ENCODE data around the gene FAM163B. TPM values are rescaled to one million over a fixed set of nuclear protein-coding genes. Genes with fewer than 3 reads are reported as not detected.

FAM163B gene
- total RNA-seq, 1 experiment from 2014 or later = not detected

DNA sequence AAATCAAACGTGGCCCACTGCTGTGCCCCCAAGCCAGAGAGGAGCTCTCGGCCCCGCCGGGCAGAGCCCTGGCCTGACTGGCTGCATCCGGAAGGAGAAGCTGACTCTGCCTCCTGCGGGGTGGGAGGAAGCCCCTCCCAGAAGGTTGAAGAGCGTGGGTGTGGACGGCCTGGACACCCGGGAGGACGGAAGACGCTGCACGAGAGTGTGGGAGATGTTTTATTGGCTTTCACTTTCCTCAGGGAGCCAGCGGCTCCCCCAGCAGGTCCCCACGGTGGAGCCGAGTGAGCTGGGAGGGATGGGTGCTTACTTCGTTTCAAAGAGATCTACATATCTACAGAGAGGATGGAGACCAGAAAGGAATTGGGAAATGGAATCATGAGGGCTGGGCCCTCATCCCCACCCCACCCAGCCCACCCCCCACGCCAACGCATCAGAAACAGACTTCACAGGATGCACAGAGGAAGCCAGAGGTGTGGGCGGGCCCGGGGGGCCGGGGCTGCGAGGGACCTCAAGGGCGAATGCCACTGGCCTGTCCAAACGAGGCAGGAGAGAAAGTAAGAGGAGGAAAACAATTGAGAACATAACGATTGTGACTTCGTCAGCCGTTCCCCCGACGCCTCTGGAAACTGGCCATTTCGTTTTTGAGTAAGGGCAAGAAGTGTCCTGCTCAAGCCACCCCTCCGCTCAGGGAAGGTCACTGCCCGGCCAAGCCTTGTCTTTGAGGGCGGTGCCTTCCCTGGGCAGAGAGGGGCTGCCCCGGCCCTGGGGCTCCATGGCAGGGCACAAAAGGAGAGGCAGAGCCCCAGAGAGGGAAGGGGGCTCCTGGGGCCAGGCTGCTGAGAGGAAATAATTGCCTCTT is 32.1 kb downstream of the FAM163B start:
- no peak for DNase-seq (ENCODE audit: unreplicated experiment)
- Mint-ChIP-seq H3K27me3 (ENCODE audit: insufficient read depth, unreplicated experiment) (peaks cover 68% of the 10 kb centered on the region), H3K36me3 (ENCODE audit: insufficient read depth, unreplicated experiment) (no peaks in the 10 kb centered on the region), H3K9me3 (ENCODE audit: unreplicated experiment) (no peaks in the 10 kb centered on the region), H3K27ac (ENCODE audit: low read depth, unreplicated experiment) (no peak overlapping the region), H3K4me1 (ENCODE audit: insufficient read depth, unreplicated experiment) (no peaks in the 10 kb centered on the region), H3K4me3 (ENCODE audit: unreplicated experiment) (no peak overlapping the region)
- intact Hi-C loops (cut with micrococcal nuclease) = no loop called here
- no TSS peak for BruUV-seq (replicated peaks)
- ChIA-PET CTCF (no interaction called here), POLR2A (no interaction called here)
- TF ChIP-seq, protein P1, sequence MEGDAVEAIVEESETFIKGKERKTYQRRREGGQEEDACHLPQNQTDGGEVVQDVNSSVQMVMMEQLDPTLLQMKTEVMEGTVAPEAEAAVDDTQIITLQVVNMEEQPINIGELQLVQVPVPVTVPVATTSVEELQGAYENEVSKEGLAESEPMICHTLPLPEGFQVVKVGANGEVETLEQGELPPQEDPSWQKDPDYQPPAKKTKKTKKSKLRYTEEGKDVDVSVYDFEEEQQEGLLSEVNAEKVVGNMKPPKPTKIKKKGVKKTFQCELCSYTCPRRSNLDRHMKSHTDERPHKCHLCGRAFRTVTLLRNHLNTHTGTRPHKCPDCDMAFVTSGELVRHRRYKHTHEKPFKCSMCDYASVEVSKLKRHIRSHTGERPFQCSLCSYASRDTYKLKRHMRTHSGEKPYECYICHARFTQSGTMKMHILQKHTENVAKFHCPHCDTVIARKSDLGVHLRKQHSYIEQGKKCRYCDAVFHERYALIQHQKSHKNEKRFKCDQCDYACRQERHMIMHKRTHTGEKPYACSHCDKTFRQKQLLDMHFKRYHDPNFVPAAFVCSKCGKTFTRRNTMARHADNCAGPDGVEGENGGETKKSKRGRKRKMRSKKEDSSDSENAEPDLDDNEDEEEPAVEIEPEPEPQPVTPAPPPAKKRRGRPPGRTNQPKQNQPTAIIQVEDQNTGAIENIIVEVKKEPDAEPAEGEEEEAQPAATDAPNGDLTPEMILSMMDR (IDR thresholded peaks at IDR 0.05; ENCODE audit: unreplicated experiment) = no peak

DNA sequence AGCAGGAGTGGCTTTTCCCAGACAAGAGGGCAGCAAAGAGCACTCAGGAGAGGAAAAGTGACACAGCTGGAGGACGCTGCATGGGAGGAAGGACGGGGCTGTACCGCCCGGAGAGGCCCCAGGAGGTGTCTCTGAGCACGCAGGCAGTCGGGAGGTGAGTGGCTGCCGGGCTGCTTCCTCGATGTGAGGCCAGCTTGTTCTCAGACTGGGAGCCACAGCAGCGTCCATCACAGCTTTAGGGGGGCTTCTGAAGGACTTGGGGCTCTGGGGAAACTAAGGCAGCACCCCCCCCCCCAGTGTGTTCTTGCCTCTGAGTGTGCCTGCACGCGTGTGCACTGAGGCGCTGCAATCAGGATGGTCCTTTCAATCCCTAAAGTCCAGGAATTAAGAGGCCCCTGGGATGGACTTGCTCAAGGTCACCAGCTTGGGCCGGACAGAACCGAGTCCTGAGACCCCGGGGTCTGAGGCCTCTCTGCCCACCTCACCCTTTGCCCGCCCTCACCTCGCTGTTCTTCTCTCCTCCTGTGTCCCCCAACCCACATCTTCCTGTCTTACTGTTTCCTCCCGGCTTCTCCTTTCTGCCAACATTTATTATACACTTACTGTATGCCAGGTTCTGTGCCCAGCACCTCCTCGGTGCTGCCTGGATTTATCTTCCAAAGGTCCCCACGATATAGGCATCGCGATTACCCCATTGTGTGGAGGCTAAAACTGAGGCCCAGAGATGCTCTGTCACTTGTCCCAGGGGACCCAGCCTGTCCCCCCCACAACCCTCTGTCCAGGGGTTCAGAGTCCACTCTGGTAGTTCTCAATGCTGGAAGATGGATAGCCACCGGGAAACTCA is 32.9 kb downstream of the FAM163B start:
- TF ChIP-seq, protein P1 (IDR thresholded peaks at IDR 0.05; ENCODE audit: unreplicated experiment) = no peak
- Mint-ChIP-seq H3K27ac (ENCODE audit: low read depth, unreplicated experiment) (no peak overlapping the region), H3K9me3 (ENCODE audit: unreplicated experiment) (no peaks in the 10 kb centered on the region), H3K4me1 (ENCODE audit: insufficient read depth, unreplicated experiment) (no peaks in the 10 kb centered on the region), H3K36me3 (ENCODE audit: insufficient read depth, unreplicated experiment) (no peaks in the 10 kb centered on the region), H3K4me3 (ENCODE audit: unreplicated experiment) (no peak overlapping the region), H3K27me3 (ENCODE audit: insufficient read depth, unreplicated experiment) (peaks cover 60% of the 10 kb centered on the region)
- BruUV-seq (replicated peaks) = no TSS peak
- ChIA-PET CTCF (interaction anchor here (0.5 kb wide), 1 partner anchor 208 kb away, joined by 4 read pairs; no protein-coding TSS in a partner anchor), POLR2A (interaction anchor here (0.6 kb wide), 1 partner anchor 1755 kb away, joined by 3 read pairs; no protein-coding TSS in a partner anchor)
- intact Hi-C loops (cut with micrococcal nuclease) = no loop called here
- DNase-seq (ENCODE audit: unreplicated experiment) = no peak

DNA sequence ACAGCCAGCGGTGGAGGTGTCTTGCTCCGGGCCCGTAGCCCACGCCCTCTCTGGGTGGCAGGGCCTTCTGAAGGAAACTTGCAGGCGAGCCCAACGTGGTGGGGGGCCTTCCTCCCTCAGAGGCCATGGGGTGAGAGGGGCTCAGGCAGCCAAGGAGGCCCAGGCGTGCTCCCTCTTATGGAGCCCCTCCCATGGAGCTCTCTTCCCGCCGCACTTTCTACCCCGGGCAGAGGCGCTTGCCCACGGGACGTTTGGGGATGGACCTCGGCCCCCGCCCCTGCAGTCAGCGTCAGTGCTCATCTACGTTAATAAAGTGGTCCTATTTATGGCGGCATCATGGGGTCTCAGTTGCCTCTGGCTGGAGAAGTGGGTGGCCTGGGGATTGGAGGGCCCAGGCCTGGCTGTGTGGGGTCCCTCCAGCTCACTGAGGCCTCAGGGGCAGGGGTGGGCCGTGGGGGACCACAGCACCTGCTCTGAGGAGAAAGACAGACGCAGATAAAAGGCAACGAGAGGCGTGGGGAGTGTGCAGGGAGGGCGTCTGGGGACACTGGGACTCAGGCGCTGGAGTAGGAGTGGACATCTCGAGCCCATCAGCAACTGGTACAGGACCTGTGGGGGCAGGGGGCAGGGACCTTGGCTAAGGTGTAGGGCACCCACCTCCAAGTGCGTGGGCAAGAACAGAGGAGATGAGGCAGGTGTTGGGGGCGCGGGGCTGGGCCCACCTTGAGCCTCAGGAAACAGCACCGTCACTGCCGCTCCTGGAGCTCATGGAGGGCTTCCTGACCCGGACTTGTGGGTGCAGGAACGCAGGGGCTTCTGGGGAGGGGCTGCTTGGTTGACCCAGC is 33.8 kb downstream of the FAM163B start:
- H3K9me3 Mint-ChIP-seq (ENCODE audit: unreplicated experiment) = no peaks in the 10 kb centered on the region
- TF ChIP-seq, protein P1 (IDR thresholded peaks at IDR 0.05; ENCODE audit: unreplicated experiment) = no peak
- intact Hi-C loops (cut with micrococcal nuclease) = no loop called here
- ChIA-PET CTCF (interaction anchor here (0.5 kb wide), 1 partner anchor 209 kb away, joined by 4 read pairs; no protein-coding TSS in a partner anchor), POLR2A (interaction anchor here (0.6 kb wide), 1 partner anchor 1756 kb away, joined by 3 read pairs; no protein-coding TSS in a partner anchor)
- H3K36me3 Mint-ChIP-seq (ENCODE audit: insufficient read depth, unreplicated experiment) = no peaks in the 10 kb centered on the region
- peaks cover 51% of the 10 kb centered on the region for H3K27me3 Mint-ChIP-seq (ENCODE audit: insufficient read depth, unreplicated experiment)
- H3K4me3 Mint-ChIP-seq (ENCODE audit: unreplicated experiment) = no peak overlapping the region
- no peak overlapping the region for H3K27ac Mint-ChIP-seq (ENCODE audit: low read depth, unreplicated experiment)
- H3K4me1 Mint-ChIP-seq (ENCODE audit: insufficient read depth, unreplicated experiment) = no peaks in the 10 kb centered on the region
- no TSS peak for BruUV-seq (replicated peaks)
- no peak for DNase-seq (ENCODE audit: unreplicated experiment)
